ENCODE results near the gene JOSD2.
"Not testable (repeated sequence)": the region's sequence is repeated elsewhere in the genome, so short reads cannot be mapped to it uniquely, and the experiment has no call there.

JOSD2 gene

DNA sequence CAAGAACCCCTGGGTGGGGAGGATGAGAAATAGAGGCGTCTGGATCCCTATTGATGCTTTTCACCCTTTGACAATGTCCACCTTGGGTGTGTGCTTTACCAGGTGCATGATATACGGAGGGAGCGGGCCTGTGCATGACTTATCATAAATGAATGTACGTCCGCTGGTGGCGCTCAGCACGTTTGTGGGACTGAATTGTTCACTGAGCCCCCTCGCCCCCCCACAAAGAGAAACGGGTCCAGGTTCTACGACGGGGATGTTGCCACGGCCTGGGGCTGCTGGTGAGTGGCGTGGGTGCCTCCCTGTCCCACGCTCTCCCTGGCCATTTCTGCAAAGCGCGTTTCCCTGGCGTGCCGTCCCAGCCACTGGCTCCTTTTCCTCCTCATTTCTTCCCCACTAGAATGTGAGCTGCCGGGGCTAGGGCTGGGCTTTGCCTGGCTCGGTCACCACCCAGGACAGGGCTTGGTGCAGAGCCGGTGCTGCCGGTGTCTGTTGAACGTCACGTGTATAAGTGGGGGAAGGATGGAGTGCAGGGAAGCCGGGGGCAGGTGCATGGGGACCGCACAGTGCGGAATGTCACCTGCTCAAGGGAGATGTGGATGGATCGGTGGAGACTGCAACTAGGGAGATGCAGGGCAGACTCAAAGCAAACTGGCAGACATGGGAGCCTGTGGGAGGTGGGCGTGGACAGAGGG is 35.7 kb upstream of the JOSD2 start:
- no peak for DNase-seq

DNA sequence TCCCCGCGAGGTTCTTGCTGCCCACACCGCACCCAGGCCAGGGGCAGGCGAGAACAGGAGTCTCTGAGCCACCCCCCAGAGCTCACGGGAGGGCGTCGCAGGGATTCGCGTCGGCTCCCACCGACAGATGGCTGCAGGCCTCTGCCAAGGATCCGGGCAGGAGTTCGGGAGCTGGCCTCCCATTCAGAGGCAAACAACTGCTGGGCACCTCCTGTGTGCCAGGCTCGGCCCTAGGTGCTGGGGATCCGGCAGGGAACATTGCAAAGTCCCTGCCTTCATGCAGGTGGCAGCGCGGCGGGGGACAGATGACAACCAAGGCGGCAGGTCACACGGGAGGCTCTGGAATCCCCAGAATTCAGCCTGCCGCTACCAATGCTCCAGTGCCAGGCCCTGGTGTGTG is 32.0 kb upstream of the JOSD2 start:
- no peak for DNase-seq

DNA sequence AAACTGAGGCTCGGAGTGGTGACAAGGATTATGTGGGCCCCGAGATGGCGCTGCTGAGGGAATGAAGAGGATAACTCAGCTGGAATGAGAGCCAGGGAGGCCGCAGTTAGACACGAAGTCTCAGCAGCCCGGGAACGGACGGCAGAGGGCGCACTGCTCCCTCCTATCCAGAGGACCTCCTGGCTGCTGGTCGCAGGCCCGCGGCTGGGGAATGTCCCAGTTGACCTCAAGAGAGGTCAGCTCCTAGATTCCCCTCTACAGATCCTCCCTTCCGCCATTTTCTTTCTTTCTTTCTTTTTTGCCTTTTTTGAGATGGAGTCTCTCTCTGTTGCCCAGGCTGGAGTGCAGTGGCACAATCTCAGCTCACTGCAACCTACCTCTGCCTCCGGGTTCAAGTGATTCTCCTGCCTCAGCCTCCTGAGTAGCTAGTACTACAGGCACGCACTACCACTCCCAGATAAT is 26.8 kb upstream of the JOSD2 start:
- no peak for DNase-seq

DNA sequence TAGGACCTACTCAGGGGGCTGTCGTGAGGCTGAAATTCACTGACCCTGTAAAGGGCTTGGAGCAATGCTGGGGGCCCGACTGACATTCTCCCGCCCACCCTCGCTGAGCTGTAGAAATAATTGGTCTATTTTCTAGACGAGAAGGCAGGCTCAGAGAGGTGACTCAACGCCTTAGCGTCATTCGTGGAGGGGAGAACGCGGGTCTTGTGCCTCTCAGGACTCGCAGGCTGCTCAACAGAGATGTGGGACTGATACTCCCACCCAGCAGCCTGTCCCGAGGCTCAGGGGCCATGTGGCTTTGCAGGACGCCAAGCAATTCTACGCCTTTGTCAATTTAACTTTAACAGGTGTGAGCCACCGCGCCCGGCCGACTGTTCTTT is 26.3 kb upstream of the JOSD2 start:
- DNase-seq: no peak

DNA sequence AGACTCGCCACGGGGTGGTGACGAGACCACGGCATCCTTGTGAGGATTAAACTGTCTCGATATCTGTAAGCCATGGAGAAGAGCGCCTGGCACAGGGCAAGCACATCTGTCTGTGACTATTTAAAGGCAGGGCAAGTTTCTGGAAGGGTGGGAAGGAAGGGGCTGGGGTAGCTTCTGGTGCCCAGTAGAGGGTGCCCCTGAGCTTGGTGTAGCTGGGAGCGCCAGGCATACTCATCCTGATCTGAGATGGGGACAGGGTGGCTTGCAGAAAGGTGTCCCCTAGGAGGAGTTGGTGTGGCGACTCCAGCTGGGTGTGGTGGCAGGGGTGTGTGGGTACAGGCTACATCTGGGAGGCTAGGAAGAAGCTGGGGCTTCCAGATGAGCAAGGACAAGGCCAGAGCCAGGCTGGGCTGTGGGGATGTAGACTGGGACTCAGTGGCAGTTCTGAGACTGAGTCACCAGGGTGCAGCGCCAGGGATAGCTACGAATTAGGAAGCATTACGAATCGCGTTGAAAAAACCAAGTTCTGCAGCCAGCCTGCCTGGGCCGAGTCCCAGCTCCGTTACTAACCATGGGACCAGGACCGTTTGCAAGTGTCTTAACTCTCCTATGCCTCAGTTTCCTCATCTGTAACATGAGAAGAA is 25.8 kb upstream of the JOSD2 start:
- DNase-seq: no peak

DNA sequence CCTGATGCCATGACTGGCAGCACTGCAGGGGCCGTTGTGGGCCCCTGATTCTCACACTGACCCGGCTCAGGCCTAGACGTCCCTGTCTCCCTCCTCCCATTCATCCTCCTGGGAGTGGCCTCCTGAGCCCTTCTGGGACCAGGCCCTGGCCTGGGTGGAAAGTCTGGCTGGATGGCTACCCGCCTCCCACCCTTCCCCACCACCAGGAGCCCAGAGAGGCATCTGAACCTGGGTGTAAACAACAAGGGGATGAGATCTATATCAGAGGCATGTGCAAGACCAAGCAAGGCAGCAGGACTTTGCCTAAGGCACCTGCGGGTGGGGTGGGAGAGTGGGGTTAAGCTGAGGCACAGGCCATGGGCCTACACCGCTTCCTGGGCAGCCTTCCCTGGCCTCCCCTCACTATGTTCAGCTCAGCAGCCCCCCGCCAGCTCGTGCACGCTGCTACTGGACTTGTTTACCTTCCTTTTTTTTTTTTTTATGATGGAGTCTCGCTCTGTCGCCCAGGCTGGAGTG is 24.7 kb upstream of the JOSD2 start:
- no peak for DNase-seq

DNA sequence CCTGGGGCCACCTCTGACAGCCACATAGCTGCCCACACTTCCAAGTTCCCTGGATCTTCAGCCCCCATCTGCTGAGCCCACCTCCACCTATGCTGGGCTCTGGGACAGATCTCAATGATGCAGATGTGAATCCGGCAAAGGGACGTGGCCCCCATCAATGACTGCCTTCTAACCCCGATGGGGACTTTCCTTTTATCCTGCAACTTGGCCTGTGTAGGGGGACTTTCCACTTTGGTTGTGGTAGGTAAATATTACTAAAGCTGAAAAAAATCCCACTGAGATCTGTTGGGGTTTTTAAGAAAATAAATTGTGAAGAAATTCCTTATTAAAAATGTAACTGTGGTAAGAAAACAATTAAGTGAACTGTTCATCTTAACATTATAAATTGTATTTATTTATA is 23.5 kb upstream of the JOSD2 start:
- DNase-seq: no peak

DNA sequence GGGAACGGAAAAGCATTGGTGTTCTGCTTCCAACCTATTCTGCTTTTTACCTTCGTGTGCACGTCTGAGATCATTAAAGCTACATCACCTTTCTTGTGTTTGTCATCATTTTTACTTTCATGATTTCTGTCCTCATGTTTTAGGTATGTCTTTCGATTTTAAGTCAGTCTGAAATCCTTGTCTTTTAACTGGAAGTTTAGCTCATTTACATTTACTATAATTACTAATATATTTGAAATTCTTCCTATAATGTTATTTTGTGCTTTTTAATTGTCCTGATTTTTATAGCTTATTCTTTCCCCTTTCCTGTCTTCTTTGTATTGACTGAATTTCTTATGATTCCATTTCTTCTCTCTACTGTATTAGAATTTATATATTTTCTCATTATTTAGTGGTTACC is 22.0 kb upstream of the JOSD2 start:
- DNase-seq: no peak

DNA sequence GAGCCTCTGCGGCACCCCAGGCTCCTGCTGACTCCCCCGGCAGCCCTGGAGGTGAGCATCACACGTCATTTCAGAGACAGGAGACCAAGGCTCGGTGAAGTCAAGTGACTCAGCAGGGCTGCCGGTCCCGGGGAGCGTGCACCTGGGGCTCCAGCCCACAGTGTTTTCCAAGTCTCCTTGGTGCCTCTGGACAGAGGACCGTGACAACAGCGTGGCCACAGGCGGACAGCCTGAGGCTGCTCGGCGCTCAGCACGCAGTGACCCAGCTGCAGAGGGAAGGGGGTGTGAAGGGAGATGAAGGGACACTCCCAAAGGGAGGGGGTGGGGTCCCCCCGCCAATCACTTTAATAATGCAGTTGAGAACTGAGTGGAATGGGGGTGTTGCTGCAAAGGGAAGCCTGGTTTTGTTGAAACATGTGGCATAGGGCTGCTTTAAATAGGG is 20.2 kb upstream of the JOSD2 start:
- DNase-seq: no peak

DNA sequence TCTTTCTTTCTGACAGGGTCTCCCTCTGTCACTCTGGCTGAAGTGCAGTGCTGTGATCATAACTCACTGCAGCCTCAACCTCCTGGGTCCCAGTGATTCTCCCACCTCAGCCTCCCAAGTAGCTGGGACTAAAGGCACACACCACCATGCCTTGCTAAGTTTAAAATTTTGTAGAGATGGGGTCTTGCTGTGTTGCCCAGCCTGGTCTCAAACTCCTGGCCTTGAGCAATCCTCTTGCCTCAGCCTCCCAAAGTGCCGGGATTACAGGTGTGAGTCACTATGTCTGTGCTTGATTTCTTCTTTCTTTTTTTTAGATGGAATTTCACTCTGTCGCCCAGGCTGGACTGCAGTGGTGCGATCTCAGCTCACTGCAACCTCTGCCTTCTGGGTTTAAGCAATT is 17.1 kb upstream of the JOSD2 start:
- not testable (repeated sequence) for DNase-seq

DNA sequence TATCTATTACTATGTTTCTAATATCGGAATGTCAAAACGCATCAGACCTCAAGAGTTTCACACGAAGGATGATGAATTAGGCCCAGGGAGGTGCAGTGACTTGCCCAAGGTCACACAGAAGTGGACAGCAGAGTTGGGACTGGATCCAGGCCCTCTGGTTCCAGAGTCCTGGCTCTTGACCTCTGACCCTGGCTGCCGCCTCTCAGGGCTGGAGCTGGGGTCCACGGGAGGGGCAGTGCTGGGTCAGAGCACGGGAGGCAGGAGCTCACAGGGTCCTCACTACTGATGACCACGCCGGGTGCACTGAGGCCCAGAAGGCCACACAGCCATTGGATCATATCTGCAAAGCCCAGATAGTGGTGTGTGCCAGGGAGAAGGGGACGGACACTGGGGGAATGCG is 11.9 kb upstream of the JOSD2 start:
- no peak for DNase-seq

DNA sequence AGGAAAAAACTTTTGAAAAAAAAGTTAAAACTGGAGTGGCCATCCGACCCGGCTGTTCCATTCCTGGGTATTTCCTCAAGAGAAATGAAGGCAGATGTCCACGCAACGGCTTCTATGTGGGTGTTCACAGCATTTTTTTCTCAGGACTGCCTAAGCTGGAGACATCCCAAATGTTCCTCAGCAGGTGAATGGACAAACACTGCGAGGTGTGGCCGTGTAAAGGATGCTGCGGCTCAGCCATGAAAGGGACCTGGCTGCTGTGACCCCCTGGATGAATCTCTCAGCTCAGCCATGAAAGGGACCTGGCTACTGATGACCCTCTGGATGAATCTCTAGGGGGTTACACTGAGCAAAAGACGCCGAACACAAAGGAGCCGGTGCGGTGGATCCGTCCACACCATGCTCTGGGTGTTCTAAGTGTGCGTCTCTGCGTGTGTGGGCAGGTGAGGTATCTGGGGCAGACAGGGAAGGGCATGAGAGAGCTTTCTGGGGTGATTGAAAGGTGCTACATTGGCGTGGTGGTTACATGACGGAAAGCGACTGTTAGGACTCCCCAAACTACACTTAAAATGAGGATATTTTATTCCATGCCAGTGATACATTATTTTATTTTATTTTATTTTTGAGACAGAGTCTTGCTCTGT is 10.0 kb upstream of the JOSD2 start:
- DNase-seq: no peak

DNA sequence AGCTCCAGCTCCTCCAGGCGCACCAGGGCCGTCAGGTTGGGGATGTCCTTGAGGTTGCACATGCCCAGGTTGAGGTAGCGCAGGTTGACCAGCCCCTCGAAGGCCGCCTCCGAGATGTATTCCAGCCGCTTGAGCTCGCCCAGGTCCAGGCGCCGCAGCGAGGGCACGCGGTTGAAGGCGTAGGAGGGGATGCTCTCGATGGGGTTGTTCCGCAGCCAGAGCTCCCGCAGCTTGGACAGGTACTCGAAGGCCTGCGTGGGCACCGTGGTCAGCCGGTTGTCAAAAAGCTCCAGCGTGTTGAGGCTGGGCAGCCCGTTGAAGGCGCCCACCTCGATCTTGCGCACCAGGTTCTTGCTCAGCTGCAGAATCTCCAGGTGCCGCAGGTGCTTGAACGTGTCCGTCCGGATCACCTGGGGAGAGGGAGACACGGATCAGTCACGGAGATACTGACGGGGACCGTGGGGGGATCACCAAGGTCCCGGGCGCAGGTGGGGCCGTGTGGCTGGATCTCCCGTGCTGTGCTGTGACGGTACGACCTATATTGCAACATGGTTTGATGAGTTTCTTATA is 8.1 kb upstream of the JOSD2 start:
- DNase-seq: no peak

DNA sequence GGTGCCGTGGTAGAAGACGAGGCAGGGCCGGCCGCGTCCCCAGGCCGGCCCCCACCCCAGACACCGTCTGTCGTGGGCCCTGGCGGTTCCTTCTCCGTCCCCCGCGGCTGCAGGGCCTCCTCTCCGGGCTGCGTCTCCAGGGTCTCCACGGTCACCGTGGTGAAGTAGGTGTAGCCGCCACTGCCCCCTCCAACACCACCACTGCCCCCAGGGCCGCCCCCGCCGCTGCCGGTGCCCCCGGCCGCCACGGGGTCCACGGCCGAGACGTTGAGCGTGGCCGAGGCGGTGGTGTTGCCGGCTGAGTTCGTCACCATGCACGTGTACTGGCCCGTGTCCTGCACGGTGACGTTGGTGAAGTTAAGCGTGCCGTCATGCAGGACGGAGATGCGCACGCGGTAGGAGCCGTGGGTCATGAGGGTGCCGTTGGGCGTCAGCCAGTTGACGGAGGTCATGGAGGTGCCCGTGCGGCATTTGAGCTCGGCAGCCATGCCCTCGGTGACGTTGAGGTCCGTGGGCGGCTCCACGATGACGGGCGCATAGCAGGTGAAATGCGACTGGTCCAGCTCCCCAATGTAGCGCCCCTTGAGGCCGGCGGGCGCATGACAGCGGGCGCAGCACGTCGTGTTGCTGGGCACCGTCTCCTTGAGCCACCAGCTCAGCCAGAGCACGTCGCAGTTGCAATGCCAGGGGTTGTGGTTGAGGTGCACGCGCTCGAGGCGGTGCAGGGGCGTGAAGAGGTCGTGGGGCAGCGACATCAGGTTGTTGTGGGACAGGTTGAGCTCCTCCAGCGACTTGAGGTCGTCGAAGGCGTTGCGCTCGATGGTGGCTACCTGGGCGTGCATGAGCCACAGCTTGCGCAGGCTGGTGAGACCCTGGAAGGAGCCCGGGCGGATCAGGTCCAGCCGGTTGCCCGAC is 7.4 kb upstream of the JOSD2 start:
- DNase-seq: no peak

DNA sequence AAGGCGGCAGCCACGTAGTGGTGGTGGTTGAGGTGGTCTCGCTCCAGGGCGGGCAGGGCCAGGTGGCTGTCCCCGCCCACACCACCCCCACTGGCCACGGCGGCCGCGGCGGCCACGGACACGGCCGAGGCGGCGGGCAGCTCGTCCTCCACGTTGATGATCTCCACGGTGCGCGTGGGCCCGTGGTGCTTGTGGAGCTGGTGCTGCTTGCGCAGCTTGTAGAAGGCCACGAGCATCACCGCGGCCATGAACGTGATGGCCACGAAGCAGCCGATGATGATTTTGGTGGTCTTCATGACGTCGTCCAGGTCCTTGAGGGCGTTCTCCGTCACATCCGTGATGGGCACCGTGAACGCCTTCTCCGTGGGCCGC is 6.7 kb upstream of the JOSD2 start:
- DNase-seq: no peak

DNA sequence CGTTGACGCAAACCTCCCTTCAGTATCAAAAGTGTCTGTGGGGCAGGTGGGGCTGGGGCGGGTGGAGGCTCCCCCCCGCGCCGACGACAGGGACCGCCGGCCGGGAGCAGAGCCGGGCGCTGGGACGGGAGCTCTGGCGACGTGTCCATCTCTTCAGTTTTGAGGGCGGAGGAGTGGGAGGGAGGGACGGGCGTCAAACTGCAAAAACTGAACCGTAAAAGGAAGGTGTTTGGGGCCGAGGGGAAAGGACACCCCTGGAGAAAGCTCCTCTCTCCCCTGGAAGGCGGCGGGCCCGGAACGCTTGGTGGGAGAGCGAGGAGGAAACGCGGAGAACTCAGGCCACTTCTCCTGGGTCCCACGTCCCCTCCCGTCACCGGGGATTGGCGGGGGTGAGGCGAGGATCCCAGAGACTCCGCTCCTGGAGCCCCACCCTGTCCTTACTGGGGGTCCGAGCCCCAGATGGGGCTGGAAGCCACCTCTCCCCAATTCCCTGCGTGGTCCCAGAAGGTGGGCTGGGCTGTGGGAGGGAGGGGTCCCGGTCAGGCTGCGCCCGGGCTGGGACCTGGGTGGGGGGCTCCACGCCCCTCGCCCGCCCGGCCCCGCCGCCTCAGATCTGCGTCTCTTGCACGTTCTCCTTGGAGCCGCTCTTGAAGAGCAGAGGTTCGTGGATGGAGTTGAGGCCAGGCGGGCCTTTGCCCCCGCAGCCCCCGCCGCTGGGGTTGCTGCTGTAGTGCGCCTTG is 6.1 kb upstream of the JOSD2 start:
- DNase-seq: no peak

DNA sequence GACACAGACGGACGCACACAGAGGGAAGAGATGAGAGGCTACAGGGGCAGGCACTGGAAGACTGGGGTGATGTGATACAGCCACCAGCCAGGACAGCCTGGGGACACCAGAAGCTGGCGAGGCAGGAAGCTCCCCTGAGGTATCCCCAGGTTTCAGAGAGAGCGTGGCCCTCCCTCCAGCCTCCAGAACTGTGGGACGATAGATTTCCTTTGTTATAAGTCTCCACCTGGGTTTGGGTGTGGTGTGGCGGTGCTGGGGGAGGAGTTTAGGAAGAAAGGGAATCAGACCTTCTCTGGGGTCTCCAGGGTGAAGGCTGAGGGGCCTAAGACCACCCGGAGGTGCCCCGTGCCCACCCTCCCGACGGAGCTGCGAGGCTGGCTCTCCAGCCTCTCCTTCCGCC is 5.5 kb upstream of the JOSD2 start:
- DNase-seq: no peak

DNA sequence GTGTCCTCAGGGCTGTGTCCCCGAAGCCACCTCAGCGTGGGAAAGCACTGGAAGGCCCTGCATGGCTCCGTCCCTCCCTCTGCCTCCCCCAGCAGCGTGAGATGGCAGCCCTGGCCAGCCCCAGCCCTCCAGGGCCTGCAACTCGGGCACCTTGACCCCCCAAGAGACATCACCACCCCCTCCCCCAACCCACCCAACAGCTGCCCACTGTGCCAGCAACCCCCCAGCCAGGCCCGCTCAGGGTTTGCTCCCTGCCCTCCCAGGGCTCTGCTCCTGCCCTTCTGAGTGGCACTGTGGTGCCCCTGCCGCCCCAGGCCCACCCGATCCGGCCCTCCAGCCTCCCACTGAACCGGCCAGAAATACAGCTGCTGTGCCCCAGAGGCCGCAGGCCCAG is 4.2 kb upstream of the JOSD2 start:
- DNase-seq: no peak

DNA sequence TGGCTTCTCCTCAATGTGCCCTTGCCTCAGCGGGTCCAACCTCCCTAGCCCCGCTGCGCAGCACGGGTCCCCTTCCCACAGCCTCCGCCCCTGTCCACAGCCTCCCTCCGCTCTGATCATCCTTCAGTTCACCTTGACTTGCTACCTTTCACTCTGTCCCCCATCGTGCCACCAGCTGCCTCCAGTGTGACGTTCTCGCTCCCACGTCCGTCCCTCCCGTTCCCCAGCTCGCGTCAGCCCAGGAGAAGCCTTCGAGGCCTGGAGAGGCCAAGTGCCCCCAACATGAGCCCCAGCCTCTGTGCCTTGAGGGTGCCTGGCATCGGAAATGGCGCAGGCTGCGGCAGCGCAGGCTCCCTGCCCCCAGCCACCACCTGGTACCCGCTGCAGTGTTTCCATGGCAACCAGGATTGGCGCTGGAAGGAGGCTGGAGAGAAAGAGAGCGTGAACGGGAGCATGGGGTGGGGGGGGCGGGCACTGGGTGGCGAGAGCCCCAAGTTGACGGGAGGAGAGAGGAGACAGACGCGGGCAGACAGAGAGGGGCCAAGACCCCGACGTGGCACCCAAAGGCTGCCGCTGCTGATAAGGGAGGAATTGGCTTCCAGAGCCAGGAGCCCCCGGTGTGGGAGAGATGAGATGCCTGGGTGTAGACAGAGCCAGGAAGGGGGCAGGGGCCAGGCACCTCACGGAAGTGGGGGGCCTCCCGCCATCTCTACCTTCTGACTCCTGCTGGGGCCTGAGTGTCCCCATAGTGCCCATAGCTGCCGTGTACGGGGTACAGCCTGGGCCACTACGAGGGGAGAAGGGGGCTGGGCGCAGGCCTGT is 3.6 kb upstream of the JOSD2 start:
- DNase-seq: peak; percentile 70

DNA sequence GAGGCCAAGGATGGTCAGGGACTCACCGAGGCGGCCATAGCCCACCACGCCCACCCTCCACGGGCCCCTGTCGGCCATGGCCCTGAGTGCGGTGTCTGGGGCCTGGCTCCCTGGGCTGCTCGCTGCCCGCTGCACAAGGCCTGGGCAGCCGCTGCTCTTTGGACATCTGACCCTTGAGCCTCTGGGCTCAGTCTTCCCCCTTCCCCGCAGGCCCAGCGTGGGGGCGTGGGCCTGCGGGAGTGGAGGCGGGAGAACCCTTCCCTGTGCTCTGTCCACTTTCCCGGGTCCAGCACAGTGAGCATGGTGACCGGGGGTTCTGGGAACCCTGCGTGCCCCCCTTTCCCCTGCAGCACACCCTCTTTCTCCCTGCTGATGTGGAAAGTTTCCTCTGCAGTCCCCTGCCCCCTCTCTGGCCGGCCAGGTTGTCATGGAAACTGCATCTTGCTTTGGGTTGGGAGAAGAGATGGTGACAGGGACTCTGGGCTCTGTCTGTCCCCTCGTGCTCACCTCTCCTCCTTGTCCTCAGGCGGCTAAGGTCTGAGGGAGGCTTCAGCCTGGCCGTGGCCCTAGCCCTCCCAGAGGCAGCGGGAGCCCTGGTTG is 2.9 kb upstream of the JOSD2 start, which contains the start of gene ASPDH:
ASPDH (minus strand) TSS at position 168 of the 600 bp plus-strand sequence; CDS start at position 78, 90 bp downstream.
- no peak for DNase-seq
